Measurements from ENCODE around the gene GPR39.

The GPR39 gene

GRCh38 chr2:132607426-132608090 lies 191.0 kb downstream of the GPR39 start:
- Histone ChIP-seq H3K9ac (ENCODE audit: low read depth in 1 of 2, low read length in 2 of 2) (no peak overlapping the region), H3K4me3 (ENCODE audit: low read length in 2 of 2) (no peak overlapping the region), H3K4me1 (ENCODE audit: control insufficient read depth in 2 of 2, insufficient read depth in 2 of 2, low read length in 2 of 2) (no peaks in the 10 kb centered on the region), H3K36me3 (ENCODE audit: control insufficient read depth in 2 of 2, insufficient read depth in 2 of 2, low read length in 2 of 2) (no peaks in the 10 kb centered on the region), H3K9me3 (ENCODE audit: control insufficient read depth in 2 of 2, low read length in 2 of 2) (no peaks in the 10 kb centered on the region), H3K27ac (ENCODE audit: low read depth in 2 of 2, low read length in 2 of 2) (no peak overlapping the region), H3K27me3 (ENCODE audit: control insufficient read depth in 2 of 2, insufficient read depth in 2 of 2, low read length in 2 of 2) (no peaks in the 10 kb centered on the region)

GRCh38 chr2:132608311-132608710 lies 191.7 kb downstream of the GPR39 start:
- Histone ChIP-seq H3K27me3 (ENCODE audit: control insufficient read depth in 2 of 2, insufficient read depth in 2 of 2, low read length in 2 of 2) (no peaks in the 10 kb centered on the region), H3K4me3 (ENCODE audit: low read length in 2 of 2) (no peak overlapping the region), H3K9ac (ENCODE audit: low read depth in 1 of 2, low read length in 2 of 2) (no peak overlapping the region), H3K27ac (ENCODE audit: low read depth in 2 of 2, low read length in 2 of 2) (no peak overlapping the region), H3K9me3 (ENCODE audit: control insufficient read depth in 2 of 2, low read length in 2 of 2) (no peaks in the 10 kb centered on the region), H3K36me3 (ENCODE audit: control insufficient read depth in 2 of 2, insufficient read depth in 2 of 2, low read length in 2 of 2) (no peaks in the 10 kb centered on the region), H3K4me1 (ENCODE audit: control insufficient read depth in 2 of 2, insufficient read depth in 2 of 2, low read length in 2 of 2) (no peaks in the 10 kb centered on the region)

GRCh38 chr2:132609101-132609890 lies 192.7 kb downstream of the GPR39 start:
- H3K4me3 ChIP-seq (ENCODE audit: low read length in 2 of 2), result no peak overlapping the region
- no peak overlapping the region for H3K27ac ChIP-seq (ENCODE audit: low read depth in 2 of 2, low read length in 2 of 2)
- no peaks in the 10 kb centered on the region for H3K36me3 ChIP-seq (ENCODE audit: control insufficient read depth in 2 of 2, insufficient read depth in 2 of 2, low read length in 2 of 2)
- no peaks in the 10 kb centered on the region for H3K4me1 ChIP-seq (ENCODE audit: control insufficient read depth in 2 of 2, insufficient read depth in 2 of 2, low read length in 2 of 2)
- no peaks in the 10 kb centered on the region for H3K9me3 ChIP-seq (ENCODE audit: control insufficient read depth in 2 of 2, low read length in 2 of 2)
- H3K9ac ChIP-seq (ENCODE audit: low read depth in 1 of 2, low read length in 2 of 2), result no peak overlapping the region
- H3K27me3 ChIP-seq (ENCODE audit: control insufficient read depth in 2 of 2, insufficient read depth in 2 of 2, low read length in 2 of 2), result no peaks in the 10 kb centered on the region

GRCh38 chr2:132611719-132612118 lies 195.1 kb downstream of the GPR39 start:
- Histone ChIP-seq H3K27me3 (ENCODE audit: control insufficient read depth in 2 of 2, insufficient read depth in 2 of 2, low read length in 2 of 2) (no peaks in the 10 kb centered on the region), H3K4me1 (ENCODE audit: control insufficient read depth in 2 of 2, insufficient read depth in 2 of 2, low read length in 2 of 2) (no peaks in the 10 kb centered on the region), H3K4me3 (ENCODE audit: low read length in 2 of 2) (no peak overlapping the region), H3K27ac (ENCODE audit: low read depth in 2 of 2, low read length in 2 of 2) (no peak overlapping the region), H3K36me3 (ENCODE audit: control insufficient read depth in 2 of 2, insufficient read depth in 2 of 2, low read length in 2 of 2) (no peaks in the 10 kb centered on the region), H3K9me3 (ENCODE audit: control insufficient read depth in 2 of 2, low read length in 2 of 2) (no peaks in the 10 kb centered on the region), H3K9ac (ENCODE audit: low read depth in 1 of 2, low read length in 2 of 2) (no peak overlapping the region)

- no peaks in the 10 kb centered on the region for H3K27me3 ChIP-seq (ENCODE audit: control insufficient read depth in 2 of 2, insufficient read depth in 2 of 2, low read length in 2 of 2)
- no peaks in the 10 kb centered on the region for H3K4me1 ChIP-seq (ENCODE audit: control insufficient read depth in 2 of 2, insufficient read depth in 2 of 2, low read length in 2 of 2)
- no peak overlapping the region for H3K27ac ChIP-seq (ENCODE audit: low read depth in 2 of 2, low read length in 2 of 2)
- no peak overlapping the region for H3K9ac ChIP-seq (ENCODE audit: low read depth in 1 of 2, low read length in 2 of 2)
- no peaks in the 10 kb centered on the region for H3K36me3 ChIP-seq (ENCODE audit: control insufficient read depth in 2 of 2, insufficient read depth in 2 of 2, low read length in 2 of 2)
- H3K9me3 ChIP-seq (ENCODE audit: control insufficient read depth in 2 of 2, low read length in 2 of 2), result no peaks in the 10 kb centered on the region
- no peak overlapping the region for H3K4me3 ChIP-seq (ENCODE audit: low read length in 2 of 2)
Observed at GRCh38 chr2:132615329-132616085, 198.9 kb downstream of the GPR39 start.

GRCh38 chr2:132617989-132618388 lies 201.4 kb downstream of the GPR39 start:
- H3K36me3 ChIP-seq (ENCODE audit: control insufficient read depth in 2 of 2, insufficient read depth in 2 of 2, low read length in 2 of 2), result no peaks in the 10 kb centered on the region
- no peaks in the 10 kb centered on the region for H3K4me1 ChIP-seq (ENCODE audit: control insufficient read depth in 2 of 2, insufficient read depth in 2 of 2, low read length in 2 of 2)
- no peaks in the 10 kb centered on the region for H3K9me3 ChIP-seq (ENCODE audit: control insufficient read depth in 2 of 2, low read length in 2 of 2)
- H3K27me3 ChIP-seq (ENCODE audit: control insufficient read depth in 2 of 2, insufficient read depth in 2 of 2, low read length in 2 of 2), result no peaks in the 10 kb centered on the region
- no peak overlapping the region for H3K9ac ChIP-seq (ENCODE audit: low read depth in 1 of 2, low read length in 2 of 2)
- H3K27ac ChIP-seq (ENCODE audit: low read depth in 2 of 2, low read length in 2 of 2), result no peak overlapping the region
- H3K4me3 ChIP-seq (ENCODE audit: low read length in 2 of 2), result no peak overlapping the region

- H3K9me3 ChIP-seq (ENCODE audit: control insufficient read depth in 2 of 2, low read length in 2 of 2), result no peaks in the 10 kb centered on the region
- no peaks in the 10 kb centered on the region for H3K27me3 ChIP-seq (ENCODE audit: control insufficient read depth in 2 of 2, insufficient read depth in 2 of 2, low read length in 2 of 2)
- no peak overlapping the region for H3K4me3 ChIP-seq (ENCODE audit: low read length in 2 of 2)
- no peaks in the 10 kb centered on the region for H3K36me3 ChIP-seq (ENCODE audit: control insufficient read depth in 2 of 2, insufficient read depth in 2 of 2, low read length in 2 of 2)
- no peak overlapping the region for H3K27ac ChIP-seq (ENCODE audit: low read depth in 2 of 2, low read length in 2 of 2)
- no peak overlapping the region for H3K9ac ChIP-seq (ENCODE audit: low read depth in 1 of 2, low read length in 2 of 2)
- H3K4me1 ChIP-seq (ENCODE audit: control insufficient read depth in 2 of 2, insufficient read depth in 2 of 2, low read length in 2 of 2), result no peaks in the 10 kb centered on the region
Observed at GRCh38 chr2:132618734-132619133, 202.1 kb downstream of the GPR39 start.

GRCh38 chr2:132620115-132620514 lies 203.5 kb downstream of the GPR39 start:
- H3K4me1 ChIP-seq (ENCODE audit: control insufficient read depth in 2 of 2, insufficient read depth in 2 of 2, low read length in 2 of 2), result no peaks in the 10 kb centered on the region
- H3K9me3 ChIP-seq (ENCODE audit: control insufficient read depth in 2 of 2, low read length in 2 of 2), result no peaks in the 10 kb centered on the region
- H3K9ac ChIP-seq (ENCODE audit: low read depth in 1 of 2, low read length in 2 of 2), result no peak overlapping the region
- no peaks in the 10 kb centered on the region for H3K27me3 ChIP-seq (ENCODE audit: control insufficient read depth in 2 of 2, insufficient read depth in 2 of 2, low read length in 2 of 2)
- H3K27ac ChIP-seq (ENCODE audit: low read depth in 2 of 2, low read length in 2 of 2), result no peak overlapping the region
- no peak overlapping the region for H3K4me3 ChIP-seq (ENCODE audit: low read length in 2 of 2)
- H3K36me3 ChIP-seq (ENCODE audit: control insufficient read depth in 2 of 2, insufficient read depth in 2 of 2, low read length in 2 of 2), result no peaks in the 10 kb centered on the region

- Histone ChIP-seq H3K9me3 (ENCODE audit: control insufficient read depth in 2 of 2, low read length in 2 of 2) (no peaks in the 10 kb centered on the region), H3K4me1 (ENCODE audit: control insufficient read depth in 2 of 2, insufficient read depth in 2 of 2, low read length in 2 of 2) (no peaks in the 10 kb centered on the region), H3K36me3 (ENCODE audit: control insufficient read depth in 2 of 2, insufficient read depth in 2 of 2, low read length in 2 of 2) (no peaks in the 10 kb centered on the region), H3K27ac (ENCODE audit: low read depth in 2 of 2, low read length in 2 of 2) (no peak overlapping the region), H3K4me3 (ENCODE audit: low read length in 2 of 2) (no peak overlapping the region), H3K27me3 (ENCODE audit: control insufficient read depth in 2 of 2, insufficient read depth in 2 of 2, low read length in 2 of 2) (no peaks in the 10 kb centered on the region), H3K9ac (ENCODE audit: low read depth in 1 of 2, low read length in 2 of 2) (no peak overlapping the region)
Observed at GRCh38 chr2:132621131-132621875, 204.7 kb downstream of the GPR39 start.
